ENCODE measurements around the gene ZNF79.

The ZNF79 gene

DNA sequence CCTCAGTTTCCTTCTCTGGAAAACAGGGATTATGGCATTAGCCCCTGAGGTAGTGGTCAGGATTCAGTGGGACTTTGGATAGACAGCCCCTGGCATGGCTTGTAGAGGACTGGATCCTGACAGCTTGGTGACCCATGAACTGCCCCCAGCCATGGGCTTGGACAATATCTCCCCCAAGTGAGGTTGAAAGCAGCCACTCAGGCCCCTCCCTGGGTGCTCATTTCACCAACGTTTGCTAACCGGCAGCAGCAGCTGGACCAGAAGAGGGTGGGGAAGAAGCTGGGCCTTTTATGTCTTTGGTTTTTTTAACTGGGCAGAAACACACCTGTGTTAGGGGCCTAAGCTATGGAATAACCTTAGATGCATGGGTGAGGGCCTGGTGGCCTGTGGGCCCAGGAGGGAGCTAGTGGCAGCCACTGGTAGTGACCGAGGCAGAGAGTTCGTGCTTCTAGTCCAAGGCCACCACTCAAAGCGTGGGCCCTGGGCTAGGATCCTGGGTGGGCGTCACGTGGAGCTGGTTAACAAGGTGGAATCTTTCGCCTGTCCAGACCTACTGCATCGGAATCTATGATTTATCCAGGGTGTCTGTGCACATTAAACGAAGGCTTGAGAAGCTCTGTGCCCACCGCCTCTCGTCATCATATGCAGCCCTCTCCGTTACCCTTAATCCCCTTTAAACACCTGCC, 25.3 kb upstream of the ZNF79 start:
- DNase-seq, result no peak

DNA sequence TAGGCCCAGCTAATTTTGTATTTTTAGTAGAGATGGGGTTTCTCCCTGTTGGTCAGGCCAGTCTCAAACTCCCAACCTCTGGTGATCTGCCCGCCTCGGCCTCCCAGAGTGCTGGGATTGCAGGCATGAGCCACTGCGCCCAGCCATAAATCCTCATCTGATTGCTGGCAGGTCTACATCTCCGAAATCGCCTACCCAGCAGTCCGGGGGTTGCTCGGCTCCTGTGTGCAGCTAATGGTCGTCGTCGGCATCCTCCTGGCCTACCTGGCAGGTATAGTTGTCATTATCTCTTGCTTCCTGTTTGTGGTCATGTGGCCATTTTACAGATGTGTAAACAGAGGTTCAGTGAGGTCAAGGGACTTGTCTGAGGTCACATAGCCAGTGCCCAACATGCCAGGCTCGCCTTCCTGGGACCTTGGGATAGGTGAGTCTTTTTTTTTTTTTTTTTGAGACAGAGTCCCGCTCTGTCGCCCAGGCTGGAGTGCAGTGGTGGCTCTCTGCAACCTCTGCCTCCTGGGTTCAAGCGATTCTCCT, 24.4 kb upstream of the ZNF79 start:
- DNase-seq, result no peak

DNA sequence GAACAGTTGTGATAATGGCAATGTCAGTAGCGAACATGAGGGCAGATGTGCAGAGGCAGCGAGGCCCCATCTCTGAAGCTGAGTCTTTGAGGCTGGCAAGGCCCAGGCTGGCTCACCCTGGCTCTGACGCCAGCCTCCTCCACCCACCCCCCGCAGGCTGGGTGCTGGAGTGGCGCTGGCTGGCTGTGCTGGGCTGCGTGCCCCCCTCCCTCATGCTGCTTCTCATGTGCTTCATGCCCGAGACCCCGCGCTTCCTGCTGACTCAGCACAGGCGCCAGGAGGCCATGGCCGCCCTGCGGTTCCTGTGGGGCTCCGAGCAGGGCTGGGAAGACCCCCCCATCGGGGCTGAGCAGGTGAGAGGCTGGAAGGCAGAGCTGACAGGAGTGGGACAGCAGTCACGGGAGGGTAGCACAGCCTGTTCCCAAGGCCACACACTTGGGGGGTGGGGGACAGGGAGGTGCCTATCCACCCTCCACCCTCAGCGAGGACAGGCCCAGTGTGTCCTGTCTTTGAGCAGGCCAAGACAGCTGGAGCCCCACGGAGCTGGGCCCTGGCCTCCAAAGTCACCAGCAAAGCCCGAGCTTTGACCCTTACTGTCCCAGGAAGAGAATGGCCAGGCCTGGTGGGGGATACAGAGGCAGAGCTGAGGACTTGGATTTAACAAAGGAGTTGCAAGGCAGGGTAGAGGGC, 21.6 kb upstream of the ZNF79 start:
- DNase-seq, result no peak

GRCh38 chr9:127403507-127404192, 20.5 kb upstream of the ZNF79 start:
- no peak for DNase-seq

GRCh38 chr9:127404631-127405030, 19.6 kb upstream of the ZNF79 start:
- no peak for DNase-seq

DNA sequence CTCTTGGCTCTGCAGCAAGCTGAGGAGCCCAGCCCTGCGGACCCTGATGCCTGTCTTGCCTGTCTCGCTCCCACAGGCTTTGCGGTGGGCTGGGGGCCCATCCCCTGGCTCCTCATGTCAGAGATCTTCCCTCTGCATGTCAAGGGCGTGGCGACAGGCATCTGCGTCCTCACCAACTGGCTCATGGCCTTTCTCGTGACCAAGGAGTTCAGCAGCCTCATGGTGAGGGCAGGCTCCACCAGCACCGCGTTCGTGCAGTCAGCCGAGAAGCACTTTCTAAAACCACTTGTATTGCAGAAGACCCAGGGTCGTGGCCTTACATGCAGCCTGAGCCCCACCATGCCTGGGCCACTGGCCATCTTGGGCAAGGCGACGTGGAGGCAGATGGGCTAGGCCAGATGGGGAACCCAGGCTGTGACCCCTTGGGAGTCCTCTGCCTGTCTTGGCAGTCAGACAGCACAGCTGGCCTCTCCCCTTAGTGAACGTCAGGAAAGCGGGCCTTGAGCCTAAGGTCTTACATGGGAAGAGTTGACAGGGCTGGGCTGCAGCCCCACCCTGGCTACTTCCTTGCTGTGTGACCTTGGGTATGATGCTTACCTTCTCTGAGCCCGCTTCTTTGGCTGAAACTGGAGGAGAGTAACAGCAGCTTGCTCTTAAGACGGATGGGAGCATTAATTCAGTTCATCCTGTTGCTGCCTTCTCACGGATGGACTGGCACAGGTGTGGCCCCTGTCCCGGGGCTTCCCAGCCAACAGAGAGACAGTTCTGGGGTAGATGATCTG, 18.6 kb upstream of the ZNF79 start:
- peak; percentile 86 for DNase-seq

- no peak for DNase-seq
Measured at GRCh38 chr9:127406799-127407491, 17.2 kb upstream of the ZNF79 start.

DNA sequence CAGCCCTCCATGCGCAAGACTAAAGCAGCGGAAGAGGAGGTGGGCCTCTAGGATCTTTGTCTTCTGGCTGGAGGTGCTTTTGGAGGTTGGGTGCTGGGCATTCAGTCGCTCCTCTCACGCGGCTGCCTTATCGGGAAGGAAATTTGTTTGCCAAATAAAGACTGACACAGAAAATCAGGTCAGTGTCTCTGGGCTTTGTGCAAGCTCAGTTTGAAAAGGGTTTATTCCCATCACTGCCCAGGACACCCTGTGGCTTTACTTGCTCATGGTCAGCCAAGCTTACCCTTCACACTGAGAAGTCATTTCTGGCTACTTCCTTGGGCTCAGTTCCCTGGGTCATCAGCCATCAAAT, 16.7 kb upstream of the ZNF79 start:
- DNase-seq, result no peak

GRCh38 chr9:127411122-127411521, 13.1 kb upstream of the ZNF79 start:
- DNase-seq, result no peak

DNA sequence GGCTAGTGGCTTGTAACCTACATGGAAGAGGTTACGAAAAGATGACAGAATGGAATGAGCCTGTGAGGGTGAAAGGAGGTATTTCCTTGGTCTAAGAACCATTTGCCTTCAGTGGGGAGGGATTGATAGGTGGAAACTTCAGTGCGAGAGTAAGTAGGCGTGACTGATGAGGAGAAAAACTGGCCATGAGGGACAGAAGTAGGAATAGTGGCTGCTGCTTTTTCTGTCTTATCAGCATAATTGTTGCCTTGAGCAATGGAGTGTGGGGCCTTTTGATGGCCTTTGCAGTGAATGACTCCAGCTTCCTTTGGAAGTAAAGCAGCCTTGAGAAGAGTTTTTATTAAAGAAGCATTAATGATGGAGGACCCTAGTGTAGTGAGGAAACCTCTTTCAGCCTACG, 9.0 kb upstream of the ZNF79 start:
- DNase-seq, result no peak

- no peak for DNase-seq
Measured at GRCh38 chr9:127415657-127416056, 8.5 kb upstream of the ZNF79 start.

DNA sequence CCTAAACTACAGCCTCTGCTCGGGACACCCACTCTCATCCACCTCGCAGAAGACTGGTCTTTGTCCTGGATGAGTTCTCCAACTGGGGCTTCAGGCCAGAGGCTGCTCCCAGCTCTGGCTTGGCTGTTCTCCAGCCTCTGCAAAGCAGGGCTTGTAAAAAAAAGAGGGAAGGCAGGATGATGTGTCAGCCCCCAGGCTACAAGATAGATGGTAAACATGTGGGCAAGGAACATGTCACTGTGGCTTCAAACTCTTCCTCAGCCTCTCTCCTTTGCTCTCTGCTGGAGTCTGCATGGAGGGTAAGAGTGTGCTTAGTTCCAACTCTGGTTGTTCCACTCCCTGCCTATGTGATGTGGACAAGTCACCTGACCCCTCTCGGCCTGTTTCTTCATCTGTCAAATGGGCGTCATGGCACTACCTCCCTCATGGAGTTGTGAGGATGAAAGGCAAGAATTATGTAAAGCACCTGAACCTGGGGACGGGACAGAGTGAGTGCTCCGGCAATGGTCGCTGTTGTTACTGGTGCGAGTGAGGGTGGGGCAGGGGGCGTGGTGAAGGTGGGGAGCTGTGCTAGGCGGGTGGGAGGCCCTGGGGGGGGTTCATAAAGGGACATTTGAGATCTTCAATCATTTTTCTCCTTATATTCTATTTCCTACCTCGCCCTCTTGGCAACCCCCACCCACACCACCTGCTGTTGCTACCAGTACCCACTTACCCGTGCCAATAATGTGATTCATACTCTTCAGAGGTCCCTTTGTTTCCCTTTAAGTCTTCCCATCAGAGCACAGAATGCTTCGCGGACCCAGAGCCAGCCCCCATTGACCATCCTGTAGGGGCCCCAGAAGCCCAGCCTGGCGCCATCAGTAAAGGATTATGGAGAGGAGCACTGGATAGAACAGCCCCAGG, 6.8 kb upstream of the ZNF79 start:
- no peak for DNase-seq

DNA sequence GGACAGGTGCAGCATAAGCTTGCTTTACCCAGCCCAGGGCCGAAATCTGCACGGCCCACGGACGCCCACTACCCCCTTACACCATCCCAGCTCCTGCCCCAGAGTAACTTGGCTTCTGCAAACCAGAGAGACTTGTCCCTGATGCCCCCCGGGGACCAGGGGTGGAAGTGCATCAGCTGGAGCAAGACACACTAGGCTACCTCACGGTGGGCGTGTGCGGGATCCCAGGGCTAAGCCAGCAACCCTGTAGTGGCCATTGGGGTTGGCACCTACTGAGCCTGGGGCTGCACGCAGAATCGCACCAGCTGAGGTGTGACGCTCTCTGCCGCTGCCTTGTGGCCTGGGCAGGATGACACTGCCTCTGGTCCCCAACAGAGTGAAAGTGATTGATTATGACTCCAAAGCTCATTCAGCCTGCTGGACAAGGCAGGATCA, 6.1 kb upstream of the ZNF79 start:
- DNase-seq, result peak; percentile 20

GRCh38 chr9:127419348-127419747, 4.8 kb upstream of the ZNF79 start:
- DNase-seq, result no peak

- no peak for DNase-seq
Measured at GRCh38 chr9:127421057-127421456, 3.1 kb upstream of the ZNF79 start.

- no peak for DNase-seq
Measured at GRCh38 chr9:127422133-127422782, 1.9 kb upstream of the ZNF79 start.

DNA sequence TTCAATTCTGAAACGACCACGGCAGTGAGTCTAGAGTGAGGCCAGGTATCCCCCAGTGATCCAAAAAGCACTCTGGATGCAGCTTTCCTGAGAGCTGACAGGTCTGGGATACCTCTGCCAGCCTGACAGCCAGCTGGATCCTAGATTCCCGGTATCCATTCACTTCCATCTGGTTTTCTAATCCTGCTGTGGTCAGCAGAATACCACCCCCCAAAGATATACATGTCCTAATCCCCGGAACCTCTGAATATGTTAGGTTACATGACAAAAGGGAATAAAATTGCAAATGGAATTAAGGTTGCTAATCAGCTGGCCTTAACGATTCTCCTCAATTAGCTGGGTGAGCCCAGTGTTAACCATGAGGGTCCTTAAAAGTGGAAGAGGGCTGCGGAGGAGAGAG, 1.4 kb upstream of the ZNF79 start:
- DNase-seq, result no peak

- DNase-seq, result no peak
Measured at GRCh38 chr9:127423476-127423933, 677 bp upstream of the ZNF79 start.

GRCh38 chr9:127424676-127424999, 456 bp downstream of the ZNF79 start:
- peak; percentile 58 for DNase-seq

DNA sequence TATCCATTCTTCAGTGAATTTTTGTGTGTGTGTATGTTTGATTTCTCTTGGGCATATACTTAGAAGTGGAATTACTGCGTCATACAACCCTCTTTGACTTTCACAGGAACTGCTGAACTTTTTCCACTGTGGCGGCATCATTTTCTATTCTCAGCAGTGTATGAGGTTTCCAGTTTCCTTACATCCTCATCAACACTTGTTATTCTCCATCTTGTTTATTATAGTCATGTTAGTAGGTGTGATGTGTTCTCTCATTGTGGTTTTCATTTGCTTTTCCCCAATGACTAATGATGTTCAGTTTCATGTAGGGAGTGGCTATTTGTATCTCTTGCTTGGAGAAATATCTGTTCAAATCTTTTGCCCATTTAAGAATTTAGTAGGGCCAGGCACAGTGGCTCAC, 2.6 kb downstream of the ZNF79 start:
- no peak for DNase-seq

DNA sequence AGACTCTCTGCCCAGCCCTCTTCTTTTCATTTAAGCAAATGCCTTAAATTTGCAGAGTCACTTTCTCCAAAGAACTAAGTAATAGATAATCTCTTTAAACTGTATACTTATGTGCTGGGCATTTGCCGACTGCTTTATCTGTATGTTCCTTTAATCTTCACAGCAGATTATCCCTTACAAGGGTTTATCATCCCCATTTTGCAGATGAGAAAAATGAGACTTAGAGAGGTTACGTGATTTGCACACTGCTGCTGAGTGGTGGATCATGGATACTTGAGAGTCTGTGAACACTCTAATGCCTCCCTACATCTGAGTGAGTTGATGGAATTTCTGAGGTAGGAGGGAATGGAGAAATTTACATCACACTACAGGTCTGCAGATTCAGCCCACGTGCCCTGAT, 4.2 kb downstream of the ZNF79 start:
- DNase-seq, result no peak

Data from NCI-H2171 treated with DMSO at 0.1 percent for 48 hours (cell line).